Stimulated activated CD4-positive, alpha-beta T cell treated with anti-CD3 and anti-CD28 coated beads, TNF-alpha, amount 100 ng/mL, for 24 hours (primary cell): ENCODE data around the gene EDDM3A.

Source experiments
- DNase-seq, 3 experiments: peaks; one replicate each; pipeline ENCODE4 v3.0.0-alpha.2; 2020; ENCODE audit warnings: low read depth in 3 of 3

Gene EDDM3A

GRCh38 chr14:20789230-20789813 is 43.6 kb downstream of the EDDM3A start:
- no peak for DNase-seq

GRCh38 chr14:20790464-20791116 is 44.9 kb downstream of the EDDM3A start:
- DNase-seq = no peak

- no peak for DNase-seq
Observed at GRCh38 chr14:20791187-20791586, 45.5 kb downstream of the EDDM3A start.

GRCh38 chr14:20791597-20791996 is 45.9 kb downstream of the EDDM3A start:
- no peak for DNase-seq

- DNase-seq = no peak
Observed at GRCh38 chr14:20792556-20792955, 46.9 kb downstream of the EDDM3A start.

- DNase-seq = no peak
Observed at GRCh38 chr14:20794644-20795369, 49.1 kb downstream of the EDDM3A start.

- no peak for DNase-seq
Observed at GRCh38 chr14:20797164-20797563, 51.5 kb downstream of the EDDM3A start.
